ENCODE measurements around the gene WNT5B. TPM values are rescaled to one million over a fixed set of nuclear protein-coding genes. Genes with fewer than 3 reads are reported as not detected.
"Not testable (repeated sequence)": the region's sequence is repeated elsewhere in the genome, so short reads cannot be mapped to it uniquely, and the experiment has no call there.

WNT5B gene
- total RNA-seq, 1 donor from 2014 or later, result 11.0 TPM

GRCh38 chr12:1598757-1599156 lies 30.3 kb upstream of the WNT5B start:
- no peak for DNase-seq (ENCODE audit: low read depth)

DNA sequence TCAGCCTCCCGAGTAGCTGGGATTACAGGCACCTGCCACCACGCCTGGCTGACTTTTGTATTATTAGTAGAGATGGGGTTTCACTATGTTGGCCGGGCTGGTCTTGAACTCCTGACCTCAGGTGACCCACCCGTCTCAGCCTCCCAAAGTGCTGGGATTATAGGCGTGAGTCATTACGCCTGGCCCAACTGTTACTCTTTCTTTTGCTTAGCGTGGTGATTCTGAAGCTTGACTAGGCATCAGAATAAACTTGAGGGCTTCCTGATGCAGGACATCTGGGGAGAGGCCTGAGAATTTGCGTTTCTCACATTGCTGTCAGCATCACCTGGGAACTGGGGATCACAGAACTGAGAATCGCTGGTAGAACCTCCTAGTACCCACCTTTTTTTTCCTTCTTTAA lies 26.3 kb upstream of the WNT5B start:
- not testable (repeated sequence) for DNase-seq (ENCODE audit: low read depth)

DNA sequence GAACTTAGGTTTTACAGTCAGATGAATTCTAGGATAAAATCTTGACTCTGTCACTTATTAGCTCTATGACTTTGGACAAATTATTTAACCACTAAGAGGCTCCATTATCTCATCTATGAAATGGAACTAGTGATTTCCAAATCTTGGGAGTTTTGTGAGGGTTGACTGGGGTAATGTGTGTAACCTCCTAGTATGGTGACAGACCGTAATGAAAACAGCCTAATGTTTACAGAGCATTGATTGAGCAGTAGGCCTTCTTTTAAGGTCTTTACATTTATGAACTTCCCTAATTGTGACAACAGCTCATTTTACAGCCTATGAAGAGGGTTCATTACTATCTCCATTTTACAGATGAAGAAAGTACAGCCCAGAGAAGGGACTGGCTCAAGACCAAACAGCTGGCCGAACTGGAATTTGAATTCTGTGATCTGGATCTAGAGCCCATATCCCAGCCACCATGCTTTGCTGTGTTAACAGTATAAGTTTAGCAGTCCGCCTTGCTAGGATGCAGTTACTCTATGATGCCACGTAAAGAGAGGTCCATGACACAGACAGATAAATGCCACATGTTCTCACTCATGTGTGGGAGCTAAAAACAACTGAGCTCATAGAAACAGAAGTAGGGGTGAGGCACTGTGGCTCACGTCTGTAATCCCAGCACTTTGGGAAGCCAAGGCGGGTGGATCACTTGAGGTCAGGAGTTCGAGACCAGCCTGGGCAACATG lies 25.6 kb upstream of the WNT5B start:
- DNase-seq (ENCODE audit: low read depth), result no peak

DNA sequence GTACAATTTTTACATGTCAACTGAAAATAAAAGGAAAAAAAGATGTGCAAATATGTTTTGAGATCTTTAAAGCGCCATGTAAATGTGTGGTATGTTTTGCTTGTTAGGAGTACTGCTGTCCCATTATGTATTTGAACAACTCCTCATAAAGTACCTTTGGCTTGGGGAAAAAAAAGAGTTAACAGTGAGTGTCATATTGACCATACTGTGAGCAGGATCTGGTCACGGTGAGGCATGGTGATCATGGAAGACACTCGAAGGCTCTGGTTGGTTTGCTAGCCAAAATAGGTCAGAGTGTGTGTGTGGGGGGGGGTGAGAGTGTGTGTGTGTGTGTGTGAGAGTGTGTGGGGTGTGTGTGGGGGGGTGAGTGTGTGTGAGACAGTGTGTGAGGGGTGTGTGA lies 24.6 kb upstream of the WNT5B start:
- no peak for DNase-seq (ENCODE audit: low read depth)

DNA sequence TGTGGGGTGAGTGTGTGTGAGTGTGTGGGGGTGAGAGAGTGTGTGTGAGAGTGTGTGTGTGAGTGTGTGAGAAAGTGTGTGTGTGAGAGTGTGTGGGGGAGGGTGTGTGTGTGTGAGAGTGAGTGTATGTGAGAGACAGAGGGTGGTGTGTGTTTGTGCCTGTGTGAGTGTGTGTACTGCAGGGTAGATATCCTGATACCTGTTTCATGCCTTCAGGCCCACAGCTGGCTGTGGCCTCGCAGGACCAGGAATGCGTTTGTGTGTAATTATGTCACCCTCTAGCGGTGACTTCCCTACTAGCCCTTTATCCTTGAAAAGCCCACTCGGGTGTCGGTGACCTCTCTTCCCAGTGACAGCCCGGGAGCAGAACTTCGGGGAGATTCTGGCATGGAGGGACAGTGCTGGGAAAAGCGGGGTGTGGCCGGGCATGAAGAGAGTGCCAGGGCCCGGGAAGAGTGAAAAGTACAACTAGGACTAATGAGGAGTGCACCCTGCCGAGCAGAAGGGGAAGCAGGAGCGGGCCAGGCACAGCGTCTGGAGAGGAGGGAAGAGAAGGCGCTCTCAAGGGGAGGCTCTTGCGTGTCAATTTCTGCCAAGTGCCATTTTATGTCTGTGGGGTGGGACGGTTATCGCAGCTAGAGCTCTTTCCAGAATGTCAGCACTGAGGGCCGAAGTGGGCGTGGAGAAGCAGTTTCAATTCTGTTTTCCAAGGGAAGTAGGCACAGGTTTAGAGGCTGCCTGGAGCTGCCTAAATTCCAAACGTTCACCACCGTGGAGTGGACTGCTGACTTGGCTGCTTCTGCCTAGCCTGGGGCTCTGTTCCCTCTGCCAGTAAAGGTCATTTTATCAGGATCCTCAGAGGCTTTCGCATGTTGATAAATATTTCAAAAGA lies 23.7 kb upstream of the WNT5B start:
- peak; percentile 87 for DNase-seq (ENCODE audit: low read depth)

- peak; percentile 90 for DNase-seq (ENCODE audit: low read depth)
Measured at GRCh38 chr12:1606021-1606622, 22.9 kb upstream of the WNT5B start.

DNA sequence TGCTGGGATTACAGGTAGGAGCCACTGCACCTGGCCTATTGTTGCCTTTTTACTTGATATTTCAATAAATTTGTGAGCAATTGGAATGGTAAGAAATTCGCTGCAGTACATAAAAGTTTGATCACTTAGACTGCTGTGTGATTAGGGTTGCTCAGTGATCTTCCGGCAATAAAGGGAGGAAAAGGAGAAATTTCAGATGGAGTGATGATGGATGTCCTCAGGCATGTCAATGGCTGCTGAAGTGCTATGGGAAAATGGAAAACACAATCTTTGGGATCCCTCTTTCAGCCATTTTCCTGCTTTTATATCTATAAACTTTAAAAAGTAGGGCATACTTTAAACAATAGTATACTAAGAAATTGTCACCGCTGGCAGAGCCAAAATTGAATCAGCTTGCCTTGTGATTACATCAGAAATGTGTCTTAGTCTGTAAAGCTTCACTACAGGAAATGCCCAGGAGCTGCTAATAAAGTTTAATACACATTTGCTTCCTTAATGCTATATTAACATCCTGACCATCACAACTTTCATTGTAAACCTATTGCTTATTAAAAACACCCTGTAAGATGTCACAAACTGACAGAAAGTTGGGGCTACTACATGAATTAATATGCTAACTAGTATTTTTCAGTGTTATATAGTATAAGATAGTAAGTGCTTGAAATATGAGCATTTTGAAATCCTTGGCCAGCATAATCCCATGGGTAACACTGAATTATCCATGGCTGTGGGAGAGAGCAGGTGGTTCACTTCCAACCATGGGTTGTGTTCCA lies 20.9 kb upstream of the WNT5B start:
- DNase-seq (ENCODE audit: low read depth), result no peak

DNA sequence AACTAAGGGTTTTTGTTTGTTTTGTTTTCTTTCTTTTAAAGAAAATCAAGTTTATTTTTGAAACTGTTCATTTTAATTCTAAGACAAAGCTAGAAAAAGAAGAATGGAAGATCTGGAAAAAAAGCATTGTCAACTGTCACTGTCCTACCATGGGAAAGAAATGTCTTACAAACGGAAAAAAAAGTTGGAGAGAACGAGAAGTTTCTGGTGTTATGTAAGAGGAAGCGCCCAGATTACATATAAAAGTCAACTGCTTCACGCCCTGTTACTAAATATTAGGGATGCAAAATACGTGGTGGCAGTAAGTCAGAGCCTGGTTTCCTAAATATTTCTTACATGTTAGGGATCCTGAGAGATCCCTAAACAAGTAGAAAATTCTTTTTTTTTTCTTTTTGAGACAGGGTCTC lies 20.3 kb upstream of the WNT5B start:
- no peak for DNase-seq (ENCODE audit: low read depth)

- DNase-seq (ENCODE audit: low read depth), result no peak
Measured at GRCh38 chr12:1610072-1610643, 18.9 kb upstream of the WNT5B start.

DNA sequence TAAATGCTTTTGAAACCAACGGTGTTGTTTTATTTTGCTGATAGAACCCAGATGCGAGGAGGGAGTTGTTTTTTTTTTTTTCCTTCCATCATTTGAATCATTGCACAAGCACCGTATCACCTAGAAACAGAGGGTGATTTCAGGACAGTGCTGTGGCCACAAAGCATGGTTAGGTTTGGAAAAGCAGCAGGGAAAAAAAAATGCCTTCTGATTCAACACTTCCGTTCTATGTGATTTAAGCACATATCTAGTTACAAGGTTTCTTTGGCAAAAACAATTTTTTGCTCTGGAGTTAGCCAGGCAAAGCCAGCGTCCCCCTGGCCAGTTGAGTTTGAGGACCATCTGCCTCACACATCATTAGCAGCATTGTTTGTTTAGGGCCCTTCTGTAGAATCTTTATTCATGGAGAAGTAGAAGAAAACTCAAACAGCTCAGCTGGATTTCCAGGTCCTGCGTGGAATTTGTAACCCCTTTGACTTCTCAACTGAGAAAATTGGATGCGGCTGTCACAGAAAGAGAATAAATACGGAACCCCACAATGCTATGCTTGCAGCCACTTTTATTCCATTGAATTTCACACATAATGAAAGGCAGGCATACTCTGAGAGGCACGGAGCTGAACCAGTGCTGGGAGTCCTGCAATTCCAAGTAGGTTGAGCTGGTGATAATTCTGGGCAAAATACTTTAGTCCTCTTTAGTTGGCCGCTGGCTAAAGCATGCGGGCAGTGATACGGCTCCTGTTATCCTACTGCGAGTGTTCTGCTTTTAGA lies 17.0 kb upstream of the WNT5B start:
- peak; percentile 90 for DNase-seq (ENCODE audit: low read depth)

- no peak for DNase-seq (ENCODE audit: low read depth)
Measured at GRCh38 chr12:1613860-1614259, 15.2 kb upstream of the WNT5B start.

- DNase-seq (ENCODE audit: low read depth), result no peak
Measured at GRCh38 chr12:1614360-1614759, 14.7 kb upstream of the WNT5B start.

DNA sequence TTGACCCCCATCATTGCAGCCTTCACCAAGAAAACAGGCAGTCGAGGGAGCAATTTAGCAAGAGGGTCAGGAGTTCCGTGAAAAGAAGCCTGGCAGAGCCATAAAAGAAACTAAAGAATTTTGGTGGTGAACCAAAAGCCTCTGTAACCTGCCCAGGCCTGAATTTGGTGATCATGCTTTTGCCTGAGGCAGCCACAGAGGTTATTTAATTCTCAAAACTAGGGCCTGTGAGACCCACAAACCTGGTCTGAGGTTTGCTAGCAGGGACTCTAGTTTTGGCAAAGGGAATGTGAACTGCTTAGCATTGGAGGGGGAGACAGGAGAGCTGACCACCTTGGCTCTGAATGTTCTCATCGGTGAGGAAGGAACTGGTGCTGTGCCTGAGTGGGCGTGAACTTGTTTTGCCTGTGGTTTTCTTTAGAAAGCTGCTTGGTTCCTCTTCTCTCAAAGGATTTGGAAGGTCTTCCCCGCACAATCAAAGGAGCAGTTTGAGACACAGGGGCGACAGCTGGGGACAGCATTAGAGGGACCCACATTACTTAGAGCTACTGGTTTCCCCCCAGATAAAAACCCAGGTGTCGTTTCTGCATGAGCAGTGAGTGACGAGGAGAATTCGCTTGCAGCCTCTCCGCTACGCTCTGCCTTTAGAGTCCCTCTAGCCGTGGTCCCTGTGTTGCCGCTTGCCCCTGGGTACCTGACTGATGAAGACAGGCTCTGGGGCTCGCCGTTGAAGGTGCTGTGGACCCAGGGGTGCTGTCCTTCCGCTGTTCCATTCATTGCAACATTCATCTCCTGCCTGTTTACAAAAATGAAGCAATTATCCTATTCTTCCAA lies 12.6 kb upstream of the WNT5B start:
- no peak for DNase-seq (ENCODE audit: low read depth)

GRCh38 chr12:1618489-1618888 lies 10.5 kb upstream of the WNT5B start:
- DNase-seq (ENCODE audit: low read depth), result peak; percentile 87

DNA sequence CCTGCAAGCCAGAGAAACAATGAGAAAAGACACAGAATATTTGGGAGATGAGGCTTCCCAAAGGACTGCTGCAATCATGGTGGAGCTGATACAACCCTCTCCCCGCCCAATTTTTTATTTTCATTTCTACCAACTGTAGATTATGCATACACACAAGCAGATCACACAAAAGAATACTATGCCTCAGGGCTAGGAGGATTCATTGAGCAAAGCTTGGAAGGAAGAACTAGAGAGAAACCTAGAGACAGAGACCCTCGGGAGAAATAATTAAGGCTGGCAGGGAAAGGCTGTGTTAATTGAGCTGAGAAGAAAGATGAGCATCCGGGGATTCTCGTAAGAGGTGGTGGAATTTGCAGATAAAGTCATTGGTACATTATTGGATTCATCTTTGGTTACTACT lies 9.9 kb upstream of the WNT5B start:
- DNase-seq (ENCODE audit: low read depth), result no peak

GRCh38 chr12:1619587-1619986 lies 9.4 kb upstream of the WNT5B start:
- no peak for DNase-seq (ENCODE audit: low read depth)

DNA sequence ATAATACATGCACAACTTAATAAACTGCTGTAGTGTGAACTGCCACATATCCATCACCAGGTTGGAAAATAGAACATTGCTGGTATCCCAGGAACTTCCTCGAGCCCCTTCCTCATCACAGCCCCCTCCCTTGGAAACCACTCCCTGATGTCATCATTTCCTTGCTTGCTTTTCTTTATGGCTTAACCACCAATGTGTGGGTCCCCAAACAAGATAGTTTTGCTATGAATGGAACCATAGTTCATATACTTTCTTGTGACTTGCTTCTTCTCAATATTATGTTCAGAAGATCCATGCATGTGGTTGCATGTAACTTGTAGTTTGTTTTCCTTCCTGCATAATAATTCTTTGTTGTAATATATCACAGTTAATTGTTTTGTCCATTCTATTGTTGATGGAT lies 8.9 kb upstream of the WNT5B start:
- no peak for DNase-seq (ENCODE audit: low read depth)

GRCh38 chr12:1622406-1622805 lies 6.6 kb upstream of the WNT5B start:
- no peak for DNase-seq (ENCODE audit: low read depth)

DNA sequence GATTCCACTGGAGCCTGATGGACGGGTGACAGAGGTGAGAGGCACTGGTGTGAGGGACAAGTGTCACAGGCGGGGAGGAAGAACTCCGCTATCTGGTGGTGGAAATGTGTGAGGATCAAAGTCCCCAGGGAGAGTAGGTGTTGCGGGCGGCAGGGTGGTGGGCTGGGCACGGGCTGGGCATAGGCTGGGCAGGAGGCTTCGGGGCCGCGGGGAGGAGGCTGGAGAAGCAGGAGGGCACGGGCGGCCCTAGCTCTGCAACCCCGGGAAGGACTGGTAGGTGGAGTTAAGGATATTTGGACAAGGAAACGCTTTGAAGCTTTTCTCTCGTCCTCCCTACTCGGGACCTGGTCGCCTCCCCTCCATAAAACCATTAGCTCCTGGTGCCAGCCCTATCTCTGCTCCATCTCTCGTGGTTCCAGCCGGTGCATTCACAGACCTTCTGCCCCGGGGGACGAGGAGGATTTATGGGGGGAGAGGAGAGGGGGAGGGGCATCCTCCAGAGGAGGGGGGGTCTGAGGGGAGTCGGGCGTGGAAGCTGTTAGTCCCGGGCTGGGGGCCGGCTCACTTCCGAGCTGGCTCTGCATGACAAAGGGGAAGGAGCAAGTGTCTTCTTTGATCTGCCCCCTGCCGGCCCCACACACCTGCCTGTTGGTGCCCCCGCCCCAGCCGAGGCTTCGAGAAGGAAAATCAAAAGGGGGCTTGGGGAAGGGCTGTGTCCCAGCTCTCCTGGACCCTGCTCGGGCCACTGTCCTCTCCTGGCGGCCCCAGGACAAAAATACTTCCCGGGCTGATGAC lies 504 bp downstream of the WNT5B start:
- DNase-seq (ENCODE audit: low read depth), result no peak
